Mesothelial cell of epicardium (in vitro differentiated cells): ENCODE data around the gene LMOD3. TPM values are rescaled to one million over a fixed set of nuclear protein-coding genes. Genes with fewer than 3 reads are reported as not detected.
A peak's percentile ranks its signal among the peaks of the same experiment; 100 is the strongest.

ENCODE experiments used
- DNase-seq, 2 experiments: peaks; one replicate each; pipeline ENCODE4 v3.0.0; 2021; ENCODE audit warnings: low spot score in 2 of 2; ENCODE audit not compliant: unreplicated experiment in 2 of 2
- H3K27ac Mint-ChIP-seq: 2 replicates; pipeline ENCODE4 v1.8.0; 2021; ENCODE audit warnings: mixed read lengths
- H3K27me3 Mint-ChIP-seq: 2 replicates; pipeline ENCODE4 v1.8.0; 2021; ENCODE audit warnings: low read depth, mixed read lengths
- H3K36me3 Mint-ChIP-seq: 2 replicates; pipeline ENCODE4 v1.8.0; 2021; ENCODE audit warnings: mixed read lengths
- H3K4me1 Mint-ChIP-seq: 2 replicates; pipeline ENCODE4 v1.8.0; 2021; ENCODE audit warnings: mixed read lengths
- H3K4me3 Mint-ChIP-seq: 2 replicates; pipeline ENCODE4 v1.8.0; 2021; ENCODE audit warnings: mild to moderate bottlenecking, moderate library complexity, mixed read lengths
- H3K9me3 Mint-ChIP-seq: 2 replicates; pipeline ENCODE4 v1.8.0; 2021; ENCODE audit warnings: mixed read lengths
- total RNA-seq: library from RNA; stranded (reverse); gene quantifications from 3 replicates; pipeline ENCODE4 v1.2.1, GENCODE V29; 2021
- TF ChIP-seq, protein P1 (sequence below): fragments of 200-600 bp; sonication (generic); IDR thresholded peaks from one replicate; pipeline ENCODE4 v1.5.0; 2021; ENCODE audit warnings: antibody characterized with exemption; ENCODE audit not compliant: unreplicated experiment

Gene LMOD3
- total RNA-seq, 1 donor from 2014 or later: not detected

DNA sequence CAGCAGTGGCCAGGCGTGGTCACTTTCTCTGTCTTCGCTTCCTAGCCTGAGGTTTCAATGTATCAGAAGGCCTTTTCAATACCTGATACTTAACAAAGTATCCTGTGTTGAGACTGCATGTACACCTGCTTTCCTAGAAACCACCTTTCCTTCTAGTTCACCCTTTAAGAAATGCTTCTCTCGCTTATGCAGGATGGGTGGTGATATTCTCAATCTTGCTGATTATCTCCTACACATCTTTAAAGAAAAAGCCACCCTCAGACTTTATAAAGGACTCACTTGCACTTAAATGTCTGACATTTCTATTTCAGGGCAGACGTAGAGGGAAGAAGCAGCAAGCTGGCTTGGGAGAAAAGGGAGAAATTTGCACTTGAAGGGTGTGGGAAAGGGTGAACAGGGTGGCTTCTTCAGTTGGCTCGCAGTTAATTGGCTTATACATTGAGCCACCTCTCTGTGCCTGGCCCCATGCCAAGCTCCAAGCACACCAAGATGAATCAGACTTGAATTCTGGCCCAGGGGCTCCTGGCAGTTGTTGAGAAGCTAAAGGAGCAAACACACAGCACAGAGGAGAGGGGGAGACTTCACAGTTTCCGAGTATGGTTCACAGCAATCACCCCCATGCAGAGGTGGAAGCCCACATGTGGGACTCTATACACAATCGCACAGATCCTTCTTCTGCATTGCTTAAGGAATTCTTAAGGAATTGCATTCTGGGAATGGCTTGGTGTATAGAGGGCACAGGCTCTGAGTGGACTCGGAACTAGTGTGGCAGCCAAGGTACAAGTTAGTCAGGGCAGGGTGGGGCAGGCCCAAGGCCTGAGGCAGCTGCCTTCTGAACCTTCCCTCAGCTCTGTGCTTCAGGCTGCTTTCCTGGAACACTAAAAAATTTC is 36.3 kb downstream of the LMOD3 start:
- H3K4me3 Mint-ChIP-seq: peak overlapping the region; percentile 95
- TF ChIP-seq, protein P1, sequence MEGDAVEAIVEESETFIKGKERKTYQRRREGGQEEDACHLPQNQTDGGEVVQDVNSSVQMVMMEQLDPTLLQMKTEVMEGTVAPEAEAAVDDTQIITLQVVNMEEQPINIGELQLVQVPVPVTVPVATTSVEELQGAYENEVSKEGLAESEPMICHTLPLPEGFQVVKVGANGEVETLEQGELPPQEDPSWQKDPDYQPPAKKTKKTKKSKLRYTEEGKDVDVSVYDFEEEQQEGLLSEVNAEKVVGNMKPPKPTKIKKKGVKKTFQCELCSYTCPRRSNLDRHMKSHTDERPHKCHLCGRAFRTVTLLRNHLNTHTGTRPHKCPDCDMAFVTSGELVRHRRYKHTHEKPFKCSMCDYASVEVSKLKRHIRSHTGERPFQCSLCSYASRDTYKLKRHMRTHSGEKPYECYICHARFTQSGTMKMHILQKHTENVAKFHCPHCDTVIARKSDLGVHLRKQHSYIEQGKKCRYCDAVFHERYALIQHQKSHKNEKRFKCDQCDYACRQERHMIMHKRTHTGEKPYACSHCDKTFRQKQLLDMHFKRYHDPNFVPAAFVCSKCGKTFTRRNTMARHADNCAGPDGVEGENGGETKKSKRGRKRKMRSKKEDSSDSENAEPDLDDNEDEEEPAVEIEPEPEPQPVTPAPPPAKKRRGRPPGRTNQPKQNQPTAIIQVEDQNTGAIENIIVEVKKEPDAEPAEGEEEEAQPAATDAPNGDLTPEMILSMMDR: no peak
- H3K36me3 Mint-ChIP-seq: no peaks in the 10 kb centered on the region
- no peaks in the 10 kb centered on the region for H3K27me3 Mint-ChIP-seq
- H3K4me1 Mint-ChIP-seq: peaks cover 57% of the 10 kb centered on the region
- DNase-seq: peak; percentile 49 to 58
- peak overlapping the region; percentile 94 for H3K27ac Mint-ChIP-seq
- no peaks in the 10 kb centered on the region for H3K9me3 Mint-ChIP-seq

DNA sequence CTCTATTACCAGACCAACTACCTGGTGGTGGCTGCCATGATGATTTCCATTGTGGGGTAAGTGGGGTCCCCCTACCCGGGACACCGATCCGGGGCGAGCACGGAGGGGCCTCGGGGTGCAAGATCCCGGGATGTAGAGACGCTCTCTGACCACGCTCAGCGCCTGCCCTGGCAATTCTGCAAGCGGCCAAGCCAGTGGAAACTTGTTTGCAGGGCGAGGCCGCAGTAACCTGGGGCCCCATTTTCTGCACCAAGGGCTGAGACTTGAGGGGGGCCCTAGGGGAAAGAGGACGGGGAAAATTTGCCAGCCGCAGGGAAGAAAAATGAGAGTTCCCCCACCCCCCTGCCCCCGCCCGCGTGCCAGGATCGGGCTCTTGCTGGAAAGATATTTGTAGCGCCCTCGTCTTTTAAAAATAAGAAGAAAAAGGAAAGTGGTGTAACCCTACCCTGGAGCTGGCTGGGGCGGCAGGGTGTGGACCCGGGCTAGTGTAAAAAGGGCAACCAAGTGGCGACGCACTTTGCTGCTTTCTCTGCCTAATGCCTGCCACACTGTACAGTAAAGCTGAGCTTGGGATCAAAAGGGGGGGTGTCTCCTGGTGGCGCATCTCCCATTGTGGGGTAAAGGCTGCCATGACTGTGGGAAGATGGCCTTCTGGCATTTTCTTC is 37.1 kb downstream of the LMOD3 start:
- peak overlapping the region; percentile 95 for H3K4me3 Mint-ChIP-seq
- no peaks in the 10 kb centered on the region for H3K9me3 Mint-ChIP-seq
- no peaks in the 10 kb centered on the region for H3K27me3 Mint-ChIP-seq
- H3K4me1 Mint-ChIP-seq: peaks cover 55% of the 10 kb centered on the region
- no peaks in the 10 kb centered on the region for H3K36me3 Mint-ChIP-seq
- DNase-seq: no peak
- TF ChIP-seq, protein P1: no peak
- H3K27ac Mint-ChIP-seq: peak overlapping the region; percentile 94

DNA sequence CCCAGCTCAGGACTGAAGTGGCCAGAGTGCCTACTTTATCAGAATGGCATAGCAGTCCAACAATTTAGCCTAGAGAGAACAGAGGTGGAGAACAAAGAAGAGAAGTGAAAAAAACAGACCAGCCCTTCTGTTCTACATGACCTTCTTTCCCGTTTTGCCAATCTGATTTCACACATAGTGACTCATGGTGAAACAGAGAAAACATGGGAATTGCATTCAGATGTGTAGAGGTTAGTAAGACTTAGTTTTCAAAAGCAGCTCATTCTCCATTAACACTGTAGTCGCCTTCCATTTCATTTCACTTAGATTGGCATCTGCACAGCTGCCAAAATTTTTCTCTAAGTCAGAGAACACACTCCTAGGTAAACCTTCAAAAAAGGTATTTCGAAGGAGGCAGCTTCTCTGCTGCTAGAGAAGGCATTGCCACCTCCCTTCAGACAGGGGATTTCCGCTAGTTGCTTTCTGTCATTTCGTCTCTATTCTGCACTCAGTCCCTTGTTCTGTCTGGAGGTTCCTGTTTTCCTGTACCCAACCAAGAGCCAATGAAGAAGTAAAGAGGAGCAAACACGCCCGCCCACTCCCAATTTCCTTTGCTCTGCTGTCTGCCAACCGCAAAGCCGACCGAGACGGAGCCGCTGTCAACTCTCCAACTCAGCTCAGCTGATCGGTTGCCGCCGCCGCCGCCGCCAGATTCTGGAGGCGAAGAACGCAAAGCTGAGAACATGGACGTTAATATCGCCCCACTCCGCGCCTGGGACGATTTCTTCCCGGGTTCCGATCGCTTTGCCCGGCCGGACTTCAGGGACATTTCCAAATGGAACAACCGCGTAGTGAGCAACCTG is 37.8 kb downstream of the LMOD3 start, which contains the start of gene ARL6IP5:
TSS of gene ARL6IP5 (plus strand) at position 612 of the 842 bp plus-strand sequence. CDS start at position 723, 111 bp downstream.
- Mint-ChIP-seq H3K4me1 (peaks cover 48% of the 10 kb centered on the region), H3K9me3 (no peaks in the 10 kb centered on the region), H3K4me3 (peak within 1 kb of the TSS; percentile 95), H3K27ac (peak within 1 kb of the TSS; percentile 94), H3K36me3 (no peaks in the 10 kb centered on the region), H3K27me3 (no peaks in the 10 kb centered on the region)
- TF ChIP-seq, protein P1: no peak
- DNase-seq: peak; percentile 78 to 88

DNA sequence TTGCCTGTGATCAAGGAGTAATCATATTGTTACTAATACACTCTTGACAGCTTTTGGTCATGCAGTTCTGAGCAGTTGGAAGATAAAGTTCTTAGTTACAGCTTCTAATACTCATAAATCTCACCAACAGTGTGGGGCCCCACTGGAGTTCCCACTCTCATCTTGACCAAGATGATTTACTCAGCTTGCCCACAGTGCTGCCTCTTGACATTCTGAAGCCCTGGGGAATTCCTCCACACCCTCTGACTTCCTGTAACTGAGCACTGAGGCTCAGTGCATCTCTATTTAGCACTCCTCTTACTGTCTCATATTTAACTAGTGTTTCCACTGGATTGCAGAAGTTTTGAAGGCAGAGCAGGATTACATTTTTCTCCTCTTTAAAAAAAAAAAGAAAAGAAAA is 39.6 kb downstream of the LMOD3 start:
- Mint-ChIP-seq H3K4me3 (no peak overlapping the region), H3K27ac (peak overlapping the region; percentile 62), H3K36me3 (no peaks in the 10 kb centered on the region), H3K9me3 (no peaks in the 10 kb centered on the region), H3K4me1 (peaks cover 55% of the 10 kb centered on the region), H3K27me3 (no peaks in the 10 kb centered on the region)
- no peak for DNase-seq
- TF ChIP-seq, protein P1: no peak

DNA sequence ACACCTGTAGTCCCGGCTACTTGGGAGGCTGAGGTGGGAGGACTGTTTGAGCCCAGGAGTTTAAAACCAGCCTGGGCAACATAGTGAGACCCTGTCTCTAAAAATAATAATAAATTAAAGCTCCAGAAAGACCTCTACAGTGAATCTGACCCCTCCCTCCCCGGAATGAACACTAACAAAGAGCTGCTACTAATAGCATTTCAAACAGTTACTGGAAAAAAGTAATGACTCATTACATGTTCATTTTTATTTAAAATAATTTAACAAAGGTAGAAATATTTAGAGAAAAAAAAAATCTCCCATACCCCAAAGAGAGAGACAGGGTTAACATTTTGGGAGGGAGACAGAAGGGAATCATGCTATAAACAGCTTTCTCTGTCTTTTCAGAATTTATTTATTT is 40.0 kb downstream of the LMOD3 start:
- H3K9me3 Mint-ChIP-seq: no peaks in the 10 kb centered on the region
- no peaks in the 10 kb centered on the region for H3K27me3 Mint-ChIP-seq
- no peaks in the 10 kb centered on the region for H3K36me3 Mint-ChIP-seq
- TF ChIP-seq, protein P1: no peak
- no peak for DNase-seq
- H3K4me3 Mint-ChIP-seq: no peak overlapping the region
- peak overlapping the region; percentile 62 for H3K27ac Mint-ChIP-seq
- H3K4me1 Mint-ChIP-seq: peaks cover 55% of the 10 kb centered on the region
